NCI-H1092 (cell line): ENCODE data around the gene AVPI1.

Source experiments
- DNase-seq: peaks from one replicate; lab custom pipeline; 2025; lab: John Stamatoyannopoulos, UW

Gene AVPI1, protein sequence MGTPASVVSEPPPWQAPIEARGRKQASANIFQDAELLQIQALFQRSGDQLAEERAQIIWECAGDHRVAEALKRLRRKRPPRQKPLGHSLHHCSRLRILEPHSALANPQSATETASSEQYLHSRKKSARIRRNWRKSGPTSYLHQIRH

DNA sequence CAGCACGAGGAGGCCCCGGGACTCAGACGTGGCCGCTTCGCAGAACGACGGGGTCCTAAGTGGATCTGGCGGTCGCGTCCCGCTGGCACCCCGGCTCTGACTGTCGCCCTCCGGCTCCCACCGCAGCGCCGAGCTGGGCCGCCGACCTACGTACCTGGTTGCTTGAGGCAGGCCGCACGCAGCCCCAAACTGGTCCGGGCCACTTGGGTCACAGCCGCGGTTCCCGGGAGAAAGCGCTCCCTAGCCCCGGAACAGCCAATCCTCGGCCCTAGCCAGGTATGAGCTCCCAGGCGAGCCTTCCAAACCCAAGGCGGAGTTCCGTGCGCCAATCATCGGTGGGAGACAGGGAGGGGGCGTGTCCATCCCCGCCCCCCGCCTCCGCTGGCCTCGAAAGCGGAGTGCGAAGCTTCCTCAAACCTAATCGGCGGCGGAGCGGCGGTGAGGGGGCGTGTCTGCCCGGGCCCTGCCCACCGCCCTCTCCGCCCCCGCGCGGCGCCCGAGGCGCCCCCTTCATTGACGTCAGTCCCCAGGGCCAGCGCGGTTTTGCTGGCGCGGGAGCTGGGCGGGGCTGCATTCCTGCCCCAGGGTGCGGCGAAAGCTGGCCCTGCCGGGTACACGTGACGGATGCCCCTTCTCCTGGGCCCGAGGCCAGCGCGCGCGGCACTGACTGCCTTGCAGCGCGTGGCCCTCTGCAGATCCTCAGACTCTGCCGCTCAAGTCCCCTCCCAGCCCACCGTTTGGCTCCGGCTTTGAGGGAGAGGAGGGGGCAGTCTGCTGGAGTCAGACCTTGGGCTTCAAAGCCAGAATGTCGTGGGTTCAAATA, at the start of gene AVPI1:
Gene AVPI1 (minus strand): TSS at position 280 of the 823 bp plus-strand sequence. CDS start 7,336 bp downstream, outside the sequence.
- peak; percentile 90 for DNase-seq

DNA sequence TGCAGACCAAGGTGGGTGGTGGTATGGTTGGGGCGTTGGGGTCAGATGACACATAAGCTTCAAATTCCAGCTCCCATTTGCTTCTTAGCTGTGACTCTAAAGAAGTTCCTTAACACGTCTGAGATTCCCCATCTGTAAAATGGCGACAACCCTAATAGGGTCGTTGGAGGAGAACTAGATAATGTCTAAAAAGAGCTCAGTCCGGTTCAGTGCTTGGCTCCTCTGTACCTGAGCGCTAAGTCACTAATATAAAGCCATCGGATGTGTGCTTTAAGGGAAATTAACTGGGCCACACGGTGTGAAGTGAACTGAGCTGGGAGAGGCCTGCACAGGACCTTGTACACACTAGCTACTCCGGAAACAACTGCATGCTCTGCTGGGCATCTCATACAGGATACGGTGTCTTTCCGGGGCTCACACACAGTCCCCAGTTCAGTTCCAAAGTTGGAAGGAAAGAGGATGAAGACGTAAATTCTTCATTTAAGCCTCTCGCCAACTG, 49.4 kb upstream of the AVPI1 start:
- DNase-seq: no peak

DNA sequence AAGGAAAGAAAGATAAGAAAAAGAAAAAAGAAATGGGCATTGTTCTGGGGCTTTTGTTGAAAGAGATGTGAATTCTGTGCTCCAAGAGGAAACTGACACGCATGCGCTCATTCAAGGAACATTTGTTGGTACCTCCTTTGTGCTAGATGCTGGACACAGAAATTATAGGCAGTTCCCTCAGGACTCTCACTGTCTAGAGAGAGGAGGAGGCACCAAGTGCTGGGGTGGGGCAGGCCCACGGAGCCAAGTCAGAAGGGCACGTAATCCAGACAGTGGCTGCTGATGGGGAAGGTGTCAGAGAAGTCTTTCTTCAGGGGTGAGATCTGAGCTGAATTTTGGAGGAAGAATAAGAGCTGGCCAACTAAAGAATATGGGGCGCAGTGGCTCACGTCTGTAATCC, 47.0 kb upstream of the AVPI1 start:
- no peak for DNase-seq

DNA sequence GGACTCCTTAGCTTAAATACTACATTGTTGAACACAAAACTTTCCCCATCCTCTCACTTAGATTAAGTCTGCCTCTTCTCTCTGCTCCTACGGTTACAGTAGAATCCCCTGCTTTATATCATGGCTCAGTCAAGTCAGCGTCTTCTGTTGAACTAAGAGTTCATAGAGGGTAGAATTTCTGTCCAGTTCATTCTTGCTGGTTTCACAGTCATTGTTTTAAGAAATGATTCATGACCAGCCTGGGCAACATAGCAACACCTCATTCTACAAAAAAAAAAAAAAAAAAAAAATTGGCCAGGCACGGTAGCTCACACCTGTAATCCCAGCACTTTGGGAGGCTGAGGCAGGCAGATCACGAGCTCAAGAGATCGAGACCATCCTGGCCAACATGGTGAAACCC, 46.2 kb upstream of the AVPI1 start:
- no peak for DNase-seq

DNA sequence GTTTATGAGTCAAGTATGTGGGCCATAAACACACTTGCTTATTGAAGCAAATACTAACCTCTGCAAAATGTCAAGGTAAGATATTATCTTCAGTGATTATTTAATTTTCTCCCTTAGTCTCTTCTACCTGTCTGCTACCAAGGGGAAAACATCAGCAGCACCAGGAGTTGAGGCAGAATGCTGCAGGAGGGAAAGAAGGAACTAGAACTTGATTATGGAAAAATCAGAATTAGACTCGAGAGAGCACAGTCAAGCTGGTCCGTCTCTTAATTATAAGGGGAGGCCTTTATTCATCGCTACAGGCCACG, 45.0 kb upstream of the AVPI1 start:
- DNase-seq: no peak

DNA sequence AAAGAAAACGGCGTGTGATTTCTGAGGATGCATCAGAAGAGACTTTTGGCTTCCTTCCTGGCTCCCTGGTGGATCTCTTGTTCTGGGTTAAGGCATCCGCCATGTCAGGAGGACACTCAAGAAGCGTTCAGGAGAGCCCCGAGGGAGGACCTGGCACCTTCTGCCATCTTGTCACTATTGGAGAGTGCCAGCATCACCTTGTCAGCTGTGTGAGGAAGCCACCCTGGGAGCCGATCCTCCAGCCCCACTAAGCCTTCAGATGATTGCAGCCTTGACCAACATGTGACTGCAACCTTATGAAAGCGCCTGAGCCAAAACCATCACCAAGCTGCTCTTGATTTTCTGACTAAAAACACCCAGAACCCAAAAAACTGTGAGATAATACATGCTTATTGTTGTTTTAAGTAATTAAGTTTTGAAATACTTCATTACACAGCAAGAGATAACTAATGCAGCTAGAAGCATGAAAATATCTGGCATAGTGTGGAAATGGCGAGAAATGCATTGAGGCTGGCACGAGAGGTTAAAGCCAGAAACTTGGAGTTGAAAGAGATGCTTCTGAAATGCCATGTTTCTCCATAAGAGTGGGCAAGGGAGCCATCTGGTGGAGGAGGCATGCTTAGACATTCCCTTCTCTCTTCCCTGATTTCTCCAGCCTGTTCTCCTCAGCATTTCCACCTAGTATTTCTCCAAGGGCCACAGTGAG, 44.5 kb upstream of the AVPI1 start:
- DNase-seq: peak; percentile 25

DNA sequence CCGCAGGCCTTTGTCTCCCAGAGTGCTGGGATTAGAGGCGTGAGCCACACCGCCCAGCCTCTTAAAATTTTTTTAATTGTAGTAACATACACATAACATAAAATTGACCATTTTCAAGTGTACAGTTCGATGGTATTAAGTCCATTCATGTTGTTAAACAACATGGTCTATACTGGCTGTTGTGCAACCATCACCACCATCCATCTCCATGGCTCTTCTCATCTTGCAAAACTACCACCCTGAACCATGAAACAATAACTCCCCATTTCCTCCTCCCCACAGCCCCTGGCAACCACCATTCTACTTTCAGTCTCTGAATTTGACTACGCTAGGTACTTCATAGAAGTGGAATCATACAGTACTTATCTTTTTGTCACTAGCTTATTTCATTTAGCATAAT, 42.0 kb upstream of the AVPI1 start:
- DNase-seq: no peak

DNA sequence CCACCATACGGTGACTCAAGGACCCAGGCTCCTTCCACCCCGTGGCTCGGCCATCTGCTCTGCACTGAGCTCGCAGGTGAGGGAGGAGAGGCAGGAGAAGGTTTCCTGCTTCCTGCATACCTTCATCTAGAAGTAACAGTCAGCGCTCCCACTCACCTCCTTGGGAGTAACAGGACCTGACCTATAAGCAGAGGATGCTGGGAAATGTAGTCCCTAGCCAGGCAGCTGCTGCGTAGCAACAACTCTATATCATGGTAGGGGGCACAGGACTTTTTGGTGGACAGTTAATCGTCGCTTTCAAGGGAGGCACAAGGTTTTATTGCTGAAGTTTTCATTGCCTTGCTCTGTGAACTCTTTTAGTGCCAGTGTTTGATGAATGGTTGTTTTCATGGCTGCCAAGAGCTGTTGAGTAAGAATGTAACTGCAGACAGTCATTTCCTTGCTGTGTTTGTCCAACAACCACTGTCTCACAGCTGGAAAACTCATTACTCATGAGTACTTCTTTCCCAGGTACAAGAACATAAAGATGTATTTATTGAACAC, 39.7 kb upstream of the AVPI1 start:
- no peak for DNase-seq

DNA sequence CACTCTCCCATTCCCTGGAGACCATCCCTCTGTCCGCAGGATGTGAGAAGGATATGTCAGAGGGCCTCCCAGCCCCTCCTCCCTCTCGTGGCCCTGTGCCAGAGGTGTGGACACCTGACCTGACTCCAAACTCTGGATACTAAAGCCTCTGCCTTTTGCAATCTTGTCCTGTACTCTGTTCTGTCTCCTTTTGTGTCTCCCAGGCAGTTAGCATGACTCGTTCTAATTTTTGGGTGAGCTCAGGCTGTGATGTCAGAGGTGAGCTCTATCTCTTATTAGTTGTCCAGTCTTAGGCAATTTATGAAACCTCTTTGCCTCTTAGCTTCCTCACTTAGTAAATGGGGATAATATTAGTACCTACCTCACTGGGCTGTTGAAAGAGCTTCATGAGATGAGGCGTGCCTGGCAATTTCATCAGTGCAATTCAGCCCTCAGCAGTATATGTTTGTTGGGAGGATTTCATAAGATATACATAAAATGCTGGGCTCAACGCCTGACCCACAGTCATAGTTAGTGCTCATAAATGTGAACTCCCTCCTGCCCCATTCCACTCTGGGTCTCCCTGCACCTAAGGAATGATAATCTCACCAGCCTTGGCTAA, 37.4 kb upstream of the AVPI1 start:
- no peak for DNase-seq

DNA sequence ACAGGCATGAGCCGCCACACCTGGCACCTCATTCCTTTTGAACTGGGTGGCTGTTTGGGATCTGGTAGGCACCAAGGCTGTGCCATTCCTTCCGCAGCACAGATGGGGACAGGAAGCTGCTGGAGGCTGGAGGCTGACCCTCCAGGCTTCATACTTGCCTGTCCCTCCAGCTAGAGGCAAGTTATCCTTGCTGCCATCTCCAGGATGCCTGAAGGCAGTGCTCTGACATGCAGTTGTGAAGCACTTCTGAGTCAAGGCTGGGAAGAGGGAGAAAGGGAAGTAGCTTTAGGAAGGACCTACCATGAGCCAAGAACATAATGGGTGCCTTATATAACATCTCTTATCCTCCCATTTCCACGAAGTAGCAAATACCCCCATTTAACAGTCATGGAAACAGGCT, 36.0 kb upstream of the AVPI1 start:
- DNase-seq: no peak

DNA sequence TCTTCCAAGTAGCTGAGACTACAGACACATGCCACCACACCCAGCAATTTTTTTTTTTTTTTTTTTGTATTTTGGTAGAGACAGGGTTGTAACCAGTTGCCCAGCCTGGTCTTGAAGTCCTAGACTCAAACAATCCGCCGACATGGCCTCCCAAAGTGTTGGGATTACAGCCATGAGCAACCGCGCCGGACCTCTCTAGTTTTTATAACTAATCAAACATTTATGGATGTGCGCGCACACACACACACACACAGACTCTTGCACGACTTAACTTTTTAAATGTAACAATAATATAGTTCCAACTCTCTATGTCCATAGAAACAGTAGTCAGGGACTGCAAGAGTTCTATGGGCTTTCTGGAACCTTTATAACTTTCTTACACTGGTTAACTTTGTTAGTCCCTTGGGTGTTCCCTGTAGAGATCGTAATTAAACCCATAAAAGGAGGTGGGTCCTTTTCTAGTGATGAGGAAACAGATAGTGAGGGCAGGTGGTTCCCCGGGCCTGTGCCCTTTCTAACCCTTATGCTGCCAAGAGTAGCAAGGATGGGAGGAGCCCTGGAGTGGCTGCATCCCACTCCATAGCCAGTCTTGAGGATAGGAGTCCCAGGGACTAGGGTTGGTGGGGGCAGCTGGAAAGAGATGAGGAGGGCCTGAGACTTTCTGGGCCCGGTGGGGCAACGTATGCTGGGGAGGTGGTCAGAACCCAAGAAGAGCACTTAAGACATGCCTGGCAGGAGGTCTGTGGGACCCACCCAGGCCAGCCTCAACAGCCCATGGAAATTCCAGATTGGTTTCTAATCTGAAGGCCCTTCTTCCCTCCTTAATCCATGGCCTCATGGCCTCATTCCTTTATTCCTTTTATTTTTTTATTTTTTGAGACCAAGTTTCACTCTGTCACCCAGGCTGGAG, 35.1 kb upstream of the AVPI1 start:
- no peak for DNase-seq

DNA sequence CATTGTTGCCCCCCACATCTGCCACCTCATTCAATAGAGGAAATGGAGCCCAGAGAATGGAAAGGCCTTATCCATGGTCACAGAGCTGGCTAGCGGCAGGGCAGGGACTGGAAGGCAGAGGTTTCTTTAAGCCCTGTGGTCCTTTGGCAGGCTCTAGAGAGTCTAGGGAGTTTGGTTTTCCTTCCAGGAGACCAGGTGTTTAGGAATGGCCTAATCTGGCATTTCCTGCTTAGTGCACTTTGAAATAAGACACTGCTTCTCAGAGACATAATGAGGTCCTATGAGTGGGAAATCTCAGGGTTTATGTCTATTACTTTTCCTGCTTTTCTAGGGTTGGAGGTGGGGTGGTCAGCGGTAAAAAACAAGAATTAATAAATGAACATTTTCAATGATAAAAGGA, 32.6 kb upstream of the AVPI1 start:
- DNase-seq: no peak

DNA sequence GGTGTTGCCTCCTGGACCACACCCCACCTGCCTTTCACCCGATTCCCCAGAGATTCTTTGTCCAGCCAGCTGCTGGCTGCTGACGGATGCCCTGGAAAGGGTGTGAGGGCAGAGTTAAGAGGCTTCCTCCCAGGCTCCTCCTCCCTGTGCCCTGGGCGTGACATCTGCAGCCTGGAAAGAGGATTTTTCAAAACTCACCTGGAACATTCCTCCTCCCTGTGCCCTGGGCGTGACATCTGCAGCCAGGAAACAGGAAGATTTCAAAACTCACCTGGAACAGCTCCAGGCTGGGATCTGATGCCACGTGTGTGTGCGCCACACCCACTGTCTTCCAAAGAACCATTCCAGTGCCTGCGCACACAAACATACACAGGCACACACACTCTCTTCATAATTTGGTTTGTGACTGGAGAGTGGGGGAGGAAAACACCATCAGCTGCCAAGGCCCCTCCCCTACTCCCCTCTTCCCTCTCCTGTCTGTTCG, 31.7 kb upstream of the AVPI1 start:
- no peak for DNase-seq

DNA sequence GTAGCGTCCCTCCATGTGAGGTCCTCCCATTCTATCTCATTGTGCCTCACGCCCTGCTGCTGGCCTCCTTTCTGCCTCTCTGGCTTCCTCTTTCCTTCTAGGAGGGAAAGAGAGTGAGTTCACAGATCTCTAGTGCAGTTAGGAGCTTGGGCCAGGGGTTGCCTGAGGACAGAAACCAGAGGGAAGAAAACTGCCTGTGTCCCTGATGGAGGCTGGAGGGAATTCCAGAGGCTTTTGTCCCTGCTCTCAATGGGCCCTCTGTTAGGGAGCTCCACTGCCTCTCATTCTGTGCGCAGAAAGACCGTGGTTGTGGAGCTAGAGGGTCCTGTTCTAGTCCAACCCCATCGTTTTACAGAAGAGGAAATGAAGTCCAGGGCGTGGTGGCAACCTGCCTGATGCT, 31.1 kb upstream of the AVPI1 start:
- DNase-seq: no peak

DNA sequence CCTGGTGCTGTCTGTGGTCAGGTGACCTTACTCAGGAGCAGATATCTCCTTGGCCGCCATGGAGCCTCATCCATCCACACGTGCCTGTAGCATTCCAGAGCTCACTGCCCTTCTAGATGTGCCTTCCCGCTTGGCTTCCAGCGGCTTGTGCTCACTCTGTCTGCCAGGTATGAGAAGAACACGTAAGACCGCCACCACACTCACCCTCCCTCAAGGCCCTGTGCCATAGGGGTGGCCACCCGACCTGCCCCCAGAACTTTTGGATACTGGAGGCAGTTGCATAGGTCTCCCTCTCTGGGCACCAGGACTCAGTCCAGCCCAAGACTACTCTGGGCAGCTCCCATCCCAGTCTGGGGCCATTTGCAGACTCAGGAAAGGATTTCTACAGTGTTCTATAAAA, 30.6 kb upstream of the AVPI1 start:
- no peak for DNase-seq

DNA sequence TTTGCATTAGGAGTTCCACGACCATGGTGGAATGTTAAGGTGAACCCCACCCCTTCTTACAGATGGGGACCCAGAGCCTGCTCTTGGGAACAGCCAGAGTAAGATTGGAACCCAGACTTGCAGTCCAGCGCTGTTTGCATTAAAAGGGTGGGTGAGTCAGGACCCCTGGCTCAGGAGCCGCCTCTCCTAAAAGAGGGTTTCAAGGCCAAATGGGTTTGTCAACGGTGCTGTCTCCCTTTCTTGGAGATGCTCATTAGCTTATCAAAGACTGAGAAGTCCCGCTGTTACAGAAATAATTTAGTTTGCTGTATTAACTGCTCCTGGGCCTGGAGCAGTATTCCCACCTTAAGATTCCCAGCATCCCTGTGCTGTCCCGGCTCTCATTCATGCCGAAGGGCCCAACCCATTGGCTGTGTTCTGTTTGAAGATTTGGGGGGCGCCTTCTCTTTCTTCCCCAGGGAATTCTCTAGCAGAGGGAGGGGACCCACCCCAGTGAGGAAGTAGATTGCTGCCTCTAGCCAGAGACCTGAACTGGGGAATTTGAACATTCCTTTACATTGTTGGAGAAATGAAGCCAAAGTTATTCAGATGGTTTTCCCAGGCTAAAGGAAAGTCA, 28.3 kb upstream of the AVPI1 start:
- DNase-seq: no peak

DNA sequence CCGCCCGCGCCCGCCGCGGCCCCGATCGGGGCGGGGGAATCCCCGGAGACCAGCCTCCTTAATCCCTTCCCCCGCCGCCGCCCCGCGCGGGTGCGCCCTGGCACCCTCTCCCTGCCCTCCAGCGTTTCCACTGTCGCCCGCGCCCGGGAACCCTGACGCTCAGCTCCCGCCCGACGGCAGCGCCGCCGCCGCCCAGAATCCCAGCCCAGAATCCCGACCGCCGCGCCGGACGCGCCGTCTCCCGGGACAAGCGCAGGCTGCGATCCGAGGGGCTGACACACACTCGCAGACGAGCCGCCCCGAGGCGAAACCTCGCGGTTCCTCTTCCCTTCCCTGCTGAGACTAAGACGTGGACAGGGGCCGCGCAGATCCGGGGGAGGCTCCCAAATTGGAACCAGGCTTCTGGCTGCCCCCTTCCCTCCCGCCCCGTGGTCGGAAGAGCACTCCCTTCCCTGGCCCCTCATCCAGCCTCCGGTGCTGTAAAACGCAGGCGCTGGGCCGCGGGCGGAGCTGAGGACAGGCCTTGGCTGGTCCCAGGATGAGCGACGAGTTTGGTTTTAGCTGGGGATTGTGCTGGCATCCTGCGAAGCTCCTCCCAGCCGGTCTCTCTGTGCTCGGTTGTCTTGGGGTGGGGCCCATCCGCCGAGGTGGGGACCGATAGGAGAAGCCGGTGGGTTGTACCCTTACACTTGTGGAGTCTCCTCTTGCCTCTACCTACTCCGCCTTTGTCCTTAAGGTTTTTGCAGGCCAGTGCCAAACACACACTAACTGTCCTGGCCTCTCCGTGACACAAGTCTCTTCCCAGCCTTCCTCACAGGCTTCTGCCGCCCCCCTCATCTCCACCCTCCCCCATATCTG, 27.6 kb upstream of the AVPI1 start:
- no peak for DNase-seq

DNA sequence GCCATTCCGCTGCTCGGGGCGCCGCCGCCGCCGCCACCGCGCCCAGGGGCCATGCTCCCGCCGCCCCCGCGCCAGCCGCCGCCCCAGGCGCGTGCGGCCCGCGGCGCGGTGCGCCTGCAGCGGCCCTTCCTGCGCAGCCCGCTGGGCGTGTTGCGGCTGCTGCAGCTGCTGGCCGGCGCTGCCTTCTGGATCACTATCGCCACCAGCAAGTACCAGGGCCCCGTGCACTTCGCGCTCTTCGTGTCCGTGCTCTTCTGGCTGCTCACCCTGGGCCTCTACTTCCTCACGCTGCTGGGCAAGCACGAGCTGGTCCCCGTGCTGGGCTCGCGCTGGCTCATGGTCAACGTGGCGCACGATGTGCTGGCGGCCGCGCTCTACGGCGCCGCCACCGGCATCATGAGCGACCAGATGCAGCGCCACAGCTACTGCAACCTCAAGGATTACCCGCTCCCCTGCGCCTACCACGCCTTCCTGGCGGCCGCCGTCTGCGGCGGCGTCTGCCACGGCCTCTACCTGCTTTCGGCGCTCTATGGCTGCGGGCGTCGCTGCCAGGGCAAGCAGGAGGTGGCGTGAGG, 26.9 kb upstream of the AVPI1 start:
- peak; percentile 40 for DNase-seq

DNA sequence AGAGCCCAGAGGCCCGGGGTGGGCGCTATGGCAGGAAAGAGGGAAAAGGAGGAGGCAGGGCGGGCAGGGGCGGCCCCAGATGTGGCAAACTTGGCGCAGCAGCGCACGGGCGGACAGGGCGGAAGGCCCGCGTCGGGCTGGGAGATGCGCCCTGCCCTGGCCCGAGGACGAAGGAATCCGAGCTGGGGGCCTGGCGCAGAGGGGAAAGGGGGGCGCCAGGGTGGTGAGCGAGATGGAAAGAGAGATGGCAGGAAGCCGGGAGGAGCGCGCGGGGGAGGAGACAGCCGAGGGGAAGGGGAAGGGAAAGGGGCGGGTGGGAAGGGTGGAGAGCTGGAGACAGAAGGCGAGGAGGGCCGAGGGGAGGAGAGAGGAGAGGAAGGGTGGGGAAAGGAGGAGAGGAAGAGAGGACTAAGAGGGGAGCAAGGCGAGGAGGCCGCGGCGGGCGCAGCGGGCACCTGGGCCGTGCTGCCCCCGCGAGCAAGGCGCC, 26.3 kb upstream of the AVPI1 start, which contains the start of gene MARVELD1:
Gene MARVELD1 (plus strand): TSS at position 392 of the 487 bp plus-strand sequence. CDS start 147 bp downstream, outside the sequence.
- DNase-seq: no peak
